Ovary (tissue), 9 donors: ENCODE data around the gene ANKZF1. TPM values are rescaled to one million over a fixed set of nuclear protein-coding genes. Genes with fewer than 3 reads are reported as not detected.

Experiments used
- DNase-seq, 5 donors: peaks; one replicate each; pipeline ENCODE4 v3.0.0-alpha.2; 2019 to 2020
- H3K27ac ChIP-seq, 2 donors: fragments of 200-600 bp; one replicate each; pipeline versions ENCODE4 v1.5.1 to v1.8.0; 2019 to 2022
- H3K27me3 ChIP-seq: fragments of 200-600 bp; one replicate; pipeline ENCODE4 v1.8.0; 2022
- H3K36me3 ChIP-seq: fragments of 200-600 bp; sonication (generic); one replicate; pipeline ENCODE4 v1.5.1; 2019
- H3K4me1 ChIP-seq: one replicate; pipeline ENCODE4 v1.8.1; 2013; ENCODE audit warnings: mild to moderate bottlenecking, moderate library complexity; ENCODE audit not compliant: insufficient read depth
- H3K4me3 ChIP-seq: fragments of 200-600 bp; sonication (generic); one replicate; pipeline ENCODE4 v1.5.1; 2017
- H3K9me3 ChIP-seq, 2 donors: fragments of 200-600 bp in 1 of 2; sonication (generic) in 1 of 2; one replicate each; pipeline versions ENCODE4 v1.5.1 to v1.8.1; 2013 to 2019; ENCODE audit warnings: mild to moderate bottlenecking in 1 of 2, moderate library complexity in 1 of 2
- EP300 ChIP-seq: sonication (generic); formaldehyde crosslinking; IDR thresholded peaks from one replicate; pipeline ENCODE4 v1.6.1; 2017; ENCODE audit warnings: antibody characterized with exemption
- POLR2A ChIP-seq: fragments of 450-650 bp; IDR thresholded peaks from one replicate; pipeline ENCODE4 v1.6.1; 2017; ENCODE audit warnings: antibody characterized with exemption, mild to moderate bottlenecking, moderate library complexity
- WGBS, 3 donors: extraction: QIAGEN DNeasy Blood & Tissue Kit in 1 of 3; methylation state at CpG; one replicate each; pipeline versions ENCODE4 v1.1.5 to v1.1.7; 2013 to 2017; 5-methylcytosine and 5-hydroxymethylcytosine counted together
- intact Hi-C, 4 donors: fragments of 100-400 bp; cut with DNase I; formaldehyde crosslinking; loops; one replicate each; pipeline versions ENCODE4 v1.11.0 to v1.15.1; 2022 to 2023
- polyA plus RNA-seq, 2 donors: library from polyadenylated mRNA; stranded (reverse); fragments of 200-250 nt in 1 of 2; fragments of 350-450 nt in 1 of 2; fragmentation: Illumina TruSeq in 1 of 2; extraction: RNeasy Lipid Tissue Mini Kit (QIAGEN cat#74804) in 1 of 2; gene quantifications; one replicate each; pipeline ENCODE4 v1.2.3, GENCODE V29; 2013 to 2014
- total RNA-seq, 7 donors: library from RNA; depleted of rRNA in 2 of 7; stranded (reverse); fragments of >200 nt in 2 of 7; fragmentation: NEBNext Ultra II Directional in 3 of 7; extraction: Animal tissue kit (Norgen Biotek cat#: 25700) in 3 of 7; gene quantifications; one replicate each; pipeline versions ENCODE4 v1.1.0 to v1.2.4, GENCODE V29; 2016 to 2023
- TF ChIP-seq, protein P1 (sequence below), 3 donors: fragments of 450-650 bp in 2 of 3; fragments of 200-600 bp in 1 of 3; IDR thresholded peaks; one replicate each; pipeline versions ENCODE4 v1.5.1 to v1.8.0; 2016 to 2022; ENCODE audit warnings: antibody characterized with exemption in 3 of 3, mild to moderate bottlenecking in 1 of 3
- donor health status: DM: no; HTN: no; CAD: no; lungs with moderate emphysema.
- donor health status: DM: no; HTN: no; CAD: no.
- donor health status: Bipolar disorder and iron deficiency.
- donor health status: DM: yes; HTN: yes; CAD: no.
- donor health status: DM: no; HTN: no; CAD: no.
- donor health status: DM: yes; HTN: yes; CAD: no.

Gene ANKZF1
- total and polyA plus RNA-seq, 9 donors: 33.1 to 60.2 (median 39.0) TPM

DNA sequence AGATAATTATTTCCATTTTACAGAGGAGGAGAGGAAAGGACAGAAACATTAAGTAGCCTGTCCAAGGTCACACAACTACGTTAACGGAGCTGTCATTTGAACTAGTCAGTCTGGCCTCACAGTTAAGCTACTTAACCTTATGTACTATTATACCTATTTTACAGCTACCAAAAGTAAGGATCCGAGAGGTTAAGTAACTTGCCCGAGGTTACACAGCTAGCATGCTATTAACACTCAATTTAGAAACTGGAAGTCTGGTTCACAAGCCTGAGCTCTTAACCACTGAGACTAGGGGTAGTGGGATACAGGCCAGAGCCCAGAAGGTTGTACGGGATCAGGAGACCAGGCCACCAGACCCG lies 15.2 kb downstream of the ANKZF1 start:
- H3K27ac ChIP-seq: peak overlapping the region; percentile 72 to 85
- H3K9me3 ChIP-seq: no peaks in the 10 kb centered on the region
- TF ChIP-seq EP300: no peak
- no peak for DNase-seq
- no peaks in the 10 kb centered on the region for H3K36me3 ChIP-seq
- intact Hi-C loops: loop anchor here in 1 of 4 donors (10.0 kb wide), 1 partner anchor 50 kb away; no protein-coding TSS in a partner anchor
- H3K4me1 ChIP-seq: peaks cover 14% of the 10 kb centered on the region
- H3K27me3 ChIP-seq: no peaks in the 10 kb centered on the region
- H3K4me3 ChIP-seq: peak overlapping the region; percentile 82
- 15 to 27% (median 16%) methylated on average over 6 of the region's 6 CpGs for WGBS, 3 donors

DNA sequence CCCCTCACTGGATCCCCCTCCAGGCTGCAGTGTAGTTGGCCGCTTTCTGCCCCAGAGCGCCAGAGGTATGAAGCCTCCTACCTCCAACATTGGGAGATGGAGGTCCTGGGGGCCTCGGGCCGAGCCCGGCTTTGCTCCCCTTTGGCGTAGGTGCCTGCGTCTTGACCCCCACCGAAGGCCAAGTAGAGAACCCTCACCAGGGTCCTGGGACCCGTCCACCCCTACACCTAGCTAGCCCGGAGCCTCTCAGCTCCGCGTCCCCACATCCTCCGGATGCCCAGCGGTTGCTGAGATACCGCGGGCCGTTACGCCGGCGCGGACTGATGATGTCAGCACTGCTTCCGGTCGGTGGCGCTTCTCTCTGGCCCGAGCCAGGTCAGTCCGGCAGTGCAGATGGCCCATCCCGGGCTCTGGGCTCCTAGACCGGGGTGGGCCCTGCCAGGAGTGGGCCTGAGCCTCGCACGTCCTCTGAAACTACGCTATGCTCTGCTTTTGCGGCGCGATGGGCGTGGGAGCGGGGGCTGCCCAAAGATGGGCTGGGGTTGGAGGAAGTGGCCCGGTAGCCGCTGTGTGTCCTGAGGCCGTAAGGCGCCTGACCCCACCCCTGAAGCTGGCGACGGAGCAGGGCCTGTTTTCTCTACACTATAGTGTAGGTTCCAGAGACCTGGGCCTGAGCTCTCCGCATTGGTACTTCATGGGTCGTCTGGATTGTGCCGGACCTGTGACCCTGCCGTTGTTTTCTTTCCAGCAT lies 15.7 kb downstream of the ANKZF1 start, which contains the start of the genes GLB1L and STK16:
GLB1L (minus strand) TSS at position 297 of the 751 bp plus-strand sequence. CDS start 1,871 bp downstream, outside the sequence.
STK16 (plus strand) TSS at position 332 of the 751 bp plus-strand sequence. CDS start 521 bp downstream, outside the sequence.
- whole genome bisulfite sequencing, 3 donors: 0 to 1% (median 0%) methylated on average over 45 to 46 of the region's 46 CpGs
- peak; percentile 92 to 98 (median 96) for DNase-seq
- Histone ChIP-seq H3K9me3 (no peaks in the 10 kb centered on the region), H3K27me3 (no peaks in the 10 kb centered on the region), H3K4me1 (peaks cover 18% of the 10 kb centered on the region), H3K36me3 (no peaks in the 10 kb centered on the region), H3K27ac (peak within 1 kb of the TSS; percentile 72 to 85), H3K4me3 (peak within 1 kb of the TSS; percentile 82)
- TF ChIP-seq, protein P1, sequence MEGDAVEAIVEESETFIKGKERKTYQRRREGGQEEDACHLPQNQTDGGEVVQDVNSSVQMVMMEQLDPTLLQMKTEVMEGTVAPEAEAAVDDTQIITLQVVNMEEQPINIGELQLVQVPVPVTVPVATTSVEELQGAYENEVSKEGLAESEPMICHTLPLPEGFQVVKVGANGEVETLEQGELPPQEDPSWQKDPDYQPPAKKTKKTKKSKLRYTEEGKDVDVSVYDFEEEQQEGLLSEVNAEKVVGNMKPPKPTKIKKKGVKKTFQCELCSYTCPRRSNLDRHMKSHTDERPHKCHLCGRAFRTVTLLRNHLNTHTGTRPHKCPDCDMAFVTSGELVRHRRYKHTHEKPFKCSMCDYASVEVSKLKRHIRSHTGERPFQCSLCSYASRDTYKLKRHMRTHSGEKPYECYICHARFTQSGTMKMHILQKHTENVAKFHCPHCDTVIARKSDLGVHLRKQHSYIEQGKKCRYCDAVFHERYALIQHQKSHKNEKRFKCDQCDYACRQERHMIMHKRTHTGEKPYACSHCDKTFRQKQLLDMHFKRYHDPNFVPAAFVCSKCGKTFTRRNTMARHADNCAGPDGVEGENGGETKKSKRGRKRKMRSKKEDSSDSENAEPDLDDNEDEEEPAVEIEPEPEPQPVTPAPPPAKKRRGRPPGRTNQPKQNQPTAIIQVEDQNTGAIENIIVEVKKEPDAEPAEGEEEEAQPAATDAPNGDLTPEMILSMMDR (IDR thresholded peaks at IDR 0.05): no peak
- TF ChIP-seq POLR2A (peak; percentile 92), EP300 (no peak)
- intact Hi-C loops: loop anchor here in 1 of 4 donors (10.0 kb wide), 1 partner anchor 49 kb away; no protein-coding TSS in a partner anchor

DNA sequence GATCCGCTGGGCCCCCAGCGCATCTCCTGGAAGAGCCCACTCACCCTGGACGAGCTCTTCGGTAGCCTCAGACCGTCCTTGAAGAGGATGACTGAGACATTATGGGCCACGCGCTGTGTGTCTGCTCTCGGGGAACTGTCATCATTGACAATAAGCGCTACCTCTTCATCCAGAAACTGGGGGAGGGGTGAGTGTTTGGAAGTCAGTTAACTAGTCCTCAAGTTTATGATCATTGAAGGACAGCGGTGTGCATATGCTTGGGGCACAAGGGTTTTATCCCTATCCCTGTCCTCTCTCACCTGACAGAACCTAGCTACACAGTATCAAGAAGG lies 16.3 kb downstream of the ANKZF1 start:
- no peak for DNase-seq
- intact Hi-C loops: loop anchor here in 1 of 4 donors (10.0 kb wide), 1 partner anchor 49 kb away; no protein-coding TSS in a partner anchor

DNA sequence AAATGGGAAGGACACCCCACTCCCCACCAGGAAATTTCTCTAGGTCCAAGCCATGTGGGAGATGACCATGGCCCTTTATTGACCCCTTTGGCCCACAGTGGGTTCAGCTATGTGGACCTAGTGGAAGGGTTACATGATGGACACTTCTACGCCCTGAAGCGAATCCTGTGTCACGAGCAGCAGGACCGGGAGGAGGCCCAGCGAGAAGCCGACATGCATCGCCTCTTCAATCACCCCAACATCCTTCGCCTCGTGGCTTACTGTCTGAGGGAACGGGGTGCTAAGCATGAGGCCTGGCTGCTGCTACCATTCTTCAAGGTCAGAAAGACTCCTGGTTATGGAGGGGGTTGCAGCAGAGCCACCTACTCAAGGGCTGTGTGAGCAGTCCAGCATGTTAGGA lies 17.0 kb downstream of the ANKZF1 start:
- intact Hi-C loops: loop anchor here in 1 of 4 donors (10.0 kb wide), 1 partner anchor 48 kb away; no protein-coding TSS in a partner anchor
- no peak for DNase-seq
- Histone ChIP-seq H3K9me3 (no peaks in the 10 kb centered on the region), H3K4me1 (peaks cover 21% of the 10 kb centered on the region), H3K36me3 (no peaks in the 10 kb centered on the region), H3K27ac (no peak overlapping the region), H3K27me3 (no peaks in the 10 kb centered on the region), H3K4me3 (no peak overlapping the region)
- WGBS, 3 donors: 89 to 93% (median 92%) methylated on average over 10 of the region's 10 CpGs
- TF ChIP-seq EP300 (no peak), POLR2A (no peak)
- TF ChIP-seq, protein P1 (IDR thresholded peaks at IDR 0.05): no peak

More for the DNA sequence above, 16.3 kb downstream of the ANKZF1 start:
- TF ChIP-seq, protein P1 (IDR thresholded peaks at IDR 0.05): no peak
- TF ChIP-seq EP300 (no peak), POLR2A (no peak)
- Histone ChIP-seq H3K27me3 (no peaks in the 10 kb centered on the region), H3K36me3 (no peaks in the 10 kb centered on the region), H3K27ac (peak overlapping the region; percentile 72 to 85), H3K4me3 (peak overlapping the region; percentile 82), H3K9me3 (no peaks in the 10 kb centered on the region), H3K4me1 (peaks cover 21% of the 10 kb centered on the region)
- WGBS, 3 donors: 8 to 17% (median 15%) methylated on average over 10 of the region's 10 CpGs
